ENCODE results near the gene CDK13.

The CDK13 gene

DNA sequence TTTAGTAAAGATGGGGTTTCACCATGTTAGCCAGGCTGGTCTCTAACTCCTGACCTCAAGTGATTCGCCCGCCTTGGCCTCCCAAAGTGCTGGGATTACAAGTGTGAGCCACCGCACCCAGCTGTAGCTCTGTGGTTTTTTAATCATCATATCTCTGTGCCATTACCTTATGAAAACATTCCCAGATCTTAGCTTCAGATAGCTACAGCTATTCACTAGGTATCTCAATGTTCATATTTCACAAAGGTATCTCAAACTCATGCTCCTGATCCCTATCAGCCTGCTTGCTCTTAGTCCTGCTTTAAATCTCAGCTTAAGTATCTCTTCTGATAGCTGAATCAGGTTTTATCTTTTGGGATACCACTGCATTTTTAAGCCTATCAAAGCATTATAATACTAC is 74.8 kb downstream of the CDK13 start:
- Histone ChIP-seq H3K36me3 (ENCODE audit: control insufficient read depth in 2 of 2, insufficient read depth in 1 of 2, low read length in 2 of 2) (peaks cover 8 to 11% of the 10 kb centered on the region in 2 experiments), H3K4me1 (ENCODE audit: control insufficient read depth, insufficient read depth, low read length) (no peaks in the 10 kb centered on the region), H3K4me3 (ENCODE audit: low read depth, low read length) (no peak overlapping the region), H3K9me3 (ENCODE audit: control insufficient read depth, insufficient read depth, low read depth, low read length) (no peaks in the 10 kb centered on the region), H3K27ac (ENCODE audit: extremely low read depth, low read depth, low read length) (no peak overlapping the region)
- ChIA-PET CTCF (no interaction called here), POLR2A (no interaction called here)
- TF ChIP-seq, protein P1, sequence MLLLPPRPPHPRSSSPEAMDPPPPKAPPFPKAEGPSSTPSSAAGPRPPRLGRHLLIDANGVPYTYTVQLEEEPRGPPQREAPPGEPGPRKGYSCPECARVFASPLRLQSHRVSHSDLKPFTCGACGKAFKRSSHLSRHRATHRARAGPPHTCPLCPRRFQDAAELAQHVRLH (tag by site-specific recombination; IDR thresholded peaks at IDR 0.05): no peak
- TF ChIP-seq GFI1B (tag by site-specific recombination; IDR thresholded peaks at IDR 0.05) (no peak), ZNF658 (tag by site-specific recombination; IDR thresholded peaks at IDR 0.05) (no peak), GLI4 (tag by site-specific recombination; IDR thresholded peaks at IDR 0.05) (no peak), ZSCAN30 (tag by site-specific recombination; IDR thresholded peaks at IDR 0.05) (no peak), ZNF10 (tag by site-specific recombination; IDR thresholded peaks at IDR 0.05) (no peak), ZNF266 (tag by site-specific recombination; IDR thresholded peaks at IDR 0.05; ENCODE audit: low read depth) (no peak)
- TF ChIP-seq, protein P2, sequence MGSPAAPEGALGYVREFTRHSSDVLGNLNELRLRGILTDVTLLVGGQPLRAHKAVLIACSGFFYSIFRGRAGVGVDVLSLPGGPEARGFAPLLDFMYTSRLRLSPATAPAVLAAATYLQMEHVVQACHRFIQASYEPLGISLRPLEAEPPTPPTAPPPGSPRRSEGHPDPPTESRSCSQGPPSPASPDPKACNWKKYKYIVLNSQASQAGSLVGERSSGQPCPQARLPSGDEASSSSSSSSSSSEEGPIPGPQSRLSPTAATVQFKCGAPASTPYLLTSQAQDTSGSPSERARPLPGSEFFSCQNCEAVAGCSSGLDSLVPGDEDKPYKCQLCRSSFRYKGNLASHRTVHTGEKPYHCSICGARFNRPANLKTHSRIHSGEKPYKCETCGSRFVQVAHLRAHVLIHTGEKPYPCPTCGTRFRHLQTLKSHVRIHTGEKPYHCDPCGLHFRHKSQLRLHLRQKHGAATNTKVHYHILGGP (tag by site-specific recombination; IDR thresholded peaks at IDR 0.05): no peak
- TF ChIP-seq, protein P3, sequence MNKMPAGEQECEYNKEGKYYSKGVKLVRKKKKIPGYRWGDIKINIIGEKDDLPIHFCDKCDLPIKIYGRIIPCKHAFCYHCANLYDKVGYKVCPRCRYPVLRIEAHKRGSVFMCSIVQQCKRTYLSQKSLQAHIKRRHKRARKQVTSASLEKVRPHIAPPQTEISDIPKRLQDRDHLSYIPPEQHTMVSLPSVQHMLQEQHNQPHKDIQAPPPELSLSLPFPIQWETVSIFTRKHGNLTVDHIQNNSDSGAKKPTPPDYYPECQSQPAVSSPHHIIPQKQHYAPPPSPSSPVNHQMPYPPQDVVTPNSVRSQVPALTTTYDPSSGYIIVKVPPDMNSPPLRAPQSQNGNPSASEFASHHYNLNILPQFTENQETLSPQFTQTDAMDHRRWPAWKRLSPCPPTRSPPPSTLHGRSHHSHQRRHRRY (tag by site-specific recombination; IDR thresholded peaks at IDR 0.05): no peak
- TF ChIP-seq, protein P4, sequence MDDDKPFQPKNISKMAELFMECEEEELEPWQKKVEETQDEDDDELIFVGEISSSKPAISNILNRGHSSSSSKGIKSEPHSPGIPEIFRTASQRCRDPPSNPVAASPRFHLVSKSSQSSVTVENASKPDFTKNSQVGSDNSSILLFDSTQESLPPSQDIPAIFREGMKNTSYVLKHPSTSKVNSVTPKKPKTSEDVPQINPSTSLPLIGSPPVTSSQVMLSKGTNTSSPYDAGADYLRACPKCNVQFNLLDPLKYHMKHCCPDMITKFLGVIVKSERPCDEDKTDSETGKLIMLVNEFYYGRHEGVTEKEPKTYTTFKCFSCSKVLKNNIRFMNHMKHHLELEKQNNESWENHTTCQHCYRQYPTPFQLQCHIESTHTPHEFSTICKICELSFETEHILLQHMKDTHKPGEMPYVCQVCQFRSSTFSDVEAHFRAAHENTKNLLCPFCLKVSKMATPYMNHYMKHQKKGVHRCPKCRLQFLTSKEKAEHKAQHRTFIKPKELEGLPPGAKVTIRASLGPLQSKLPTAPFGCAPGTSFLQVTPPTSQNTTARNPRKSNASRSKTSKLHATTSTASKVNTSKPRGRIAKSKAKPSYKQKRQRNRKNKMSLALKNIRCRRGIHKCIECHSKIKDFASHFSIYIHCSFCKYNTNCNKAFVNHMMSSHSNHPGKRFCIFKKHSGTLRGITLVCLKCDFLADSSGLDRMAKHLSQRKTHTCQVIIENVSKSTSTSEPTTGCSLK (tag by site-specific recombination; IDR thresholded peaks at IDR 0.05): no peak

DNA sequence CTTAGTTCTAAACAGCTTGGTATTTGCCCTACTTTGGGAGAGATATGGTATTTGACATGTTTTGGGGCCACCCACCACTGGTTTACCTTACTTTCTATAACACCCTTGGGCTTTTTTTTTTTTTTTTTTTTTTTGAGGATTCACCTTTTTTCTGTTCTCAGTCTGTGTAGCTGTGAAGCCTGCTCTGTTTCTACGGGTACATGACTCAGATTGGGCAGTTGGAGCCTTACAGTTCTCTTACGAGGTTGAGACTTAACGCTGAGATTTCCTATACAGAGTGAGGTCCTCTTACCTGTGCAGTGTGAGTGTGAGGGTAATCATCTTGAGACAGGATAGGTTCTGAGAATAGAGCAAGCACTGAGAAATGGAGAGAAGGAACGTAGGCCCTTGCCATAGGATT is 77.5 kb downstream of the CDK13 start:
- no peaks in the 10 kb centered on the region for H3K4me1 ChIP-seq (ENCODE audit: control insufficient read depth, insufficient read depth, low read length)
- no peak overlapping the region for H3K4me3 ChIP-seq (ENCODE audit: low read depth, low read length)
- ChIA-PET POLR2A (interaction anchor here (0.6 kb wide), 1 partner anchor 98 kb away, joined by 3 read pairs; no protein-coding TSS in a partner anchor), CTCF (interaction anchor here (0.6 to 1.4 kb wide), 4 partner anchors 25 to 434 kb away, joined by 3 to 7 read pairs (median 4); partner anchors contain the start of gene MPLKIP)
- H3K36me3 ChIP-seq (ENCODE audit: control insufficient read depth in 2 of 2, insufficient read depth in 1 of 2, low read length in 2 of 2): peaks cover 10 to 19% of the 10 kb centered on the region in 2 experiments
- no peaks in the 10 kb centered on the region for H3K9me3 ChIP-seq (ENCODE audit: control insufficient read depth, insufficient read depth, low read depth, low read length)
- no peak overlapping the region for H3K27ac ChIP-seq (ENCODE audit: extremely low read depth, low read depth, low read length)
- TF ChIP-seq, protein P5, sequence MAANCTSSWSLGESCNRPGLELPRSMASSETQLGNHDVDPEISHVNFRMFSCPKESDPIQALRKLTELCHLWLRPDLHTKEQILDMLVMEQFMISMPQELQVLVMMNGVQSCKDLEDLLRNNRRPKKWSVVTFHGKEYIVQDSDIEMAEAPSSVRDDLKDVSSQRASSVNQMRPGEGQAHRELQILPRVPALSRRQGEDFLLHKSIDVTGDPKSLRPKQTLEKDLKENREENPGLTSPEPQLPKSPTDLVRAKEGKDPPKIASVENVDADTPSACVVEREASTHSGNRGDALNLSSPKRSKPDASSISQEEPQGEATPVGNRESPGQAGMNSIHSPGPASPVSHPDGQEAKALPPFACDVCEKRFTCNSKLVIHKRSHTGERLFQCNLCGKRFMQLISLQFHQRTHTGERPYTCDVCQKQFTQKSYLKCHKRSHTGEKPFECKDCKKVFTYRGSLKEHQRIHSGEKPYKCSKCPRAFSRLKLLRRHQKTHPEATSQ (tag by site-specific recombination; IDR thresholded peaks at IDR 0.05): no peak
- TF ChIP-seq ZNF423 (tag by site-specific recombination; IDR thresholded peaks at IDR 0.05): no peak

DNA sequence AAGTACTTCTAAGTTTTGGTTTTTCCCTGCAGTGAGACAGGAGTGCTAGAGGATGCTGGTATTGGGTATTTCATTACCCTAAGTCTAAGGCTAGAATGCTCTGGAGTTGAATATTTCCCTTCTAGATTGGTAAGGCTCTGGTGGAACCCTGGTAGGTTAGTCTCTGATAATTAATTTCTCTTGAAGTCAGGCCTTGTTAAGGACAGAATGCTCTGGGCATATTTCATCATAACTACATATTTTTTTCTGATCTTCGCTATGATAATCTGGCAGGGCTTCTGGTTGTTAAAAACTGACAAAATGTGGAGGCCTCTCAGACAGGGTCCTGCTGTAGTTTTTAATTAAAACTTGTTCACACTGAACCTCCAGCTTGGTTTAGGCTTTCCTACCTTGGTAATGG is 83.8 kb downstream of the CDK13 start:
- TF ChIP-seq ZNF10 (tag by site-specific recombination; IDR thresholded peaks at IDR 0.05) (no peak), ZNF132 (tag by site-specific recombination; IDR thresholded peaks at IDR 0.05; ENCODE audit: borderline replicate concordance) (no peak), ZNF791 (tag by site-specific recombination; IDR thresholded peaks at IDR 0.05) (no peak)
- no peak overlapping the region for H3K27ac ChIP-seq (ENCODE audit: extremely low read depth, low read depth, low read length)
- H3K36me3 ChIP-seq (ENCODE audit: control insufficient read depth in 2 of 2, insufficient read depth in 1 of 2, low read length in 2 of 2): peaks cover 6 to 8% of the 10 kb centered on the region in 2 experiments; a peak in 2 of 3 replicates
- H3K4me3 ChIP-seq (ENCODE audit: low read depth, low read length): no peak overlapping the region
- POLR2A ChIA-PET: no interaction called here
- CTCF ChIA-PET: interaction anchor here (0.7 to 1.6 kb wide), 2 partner anchors 19 to 368 kb away, joined by 3 read pairs; no protein-coding TSS in a partner anchor
- no peaks in the 10 kb centered on the region for H3K9me3 ChIP-seq (ENCODE audit: control insufficient read depth, insufficient read depth, low read depth, low read length)
- no peaks in the 10 kb centered on the region for H3K4me1 ChIP-seq (ENCODE audit: control insufficient read depth, insufficient read depth, low read length)
